ENCODE measurements around the gene KLHDC9. TPM values are rescaled to one million over a fixed set of nuclear protein-coding genes. Genes with fewer than 3 reads are reported as not detected.

Gene KLHDC9
- total and polyA plus RNA-seq, 9 of the 15 experiments (the other 6 are each of a cell fraction or from before 2014, with no cell fraction given), result not detected

- TF ChIP-seq ZC3H4 (CRISPR knock-in tag; IDR thresholded peaks at IDR 0.05; ENCODE audit: borderline replicate concordance) (no peak), ZFP30 (CRISPR knock-in tag; IDR thresholded peaks at IDR 0.05; ENCODE audit: borderline replicate concordance) (no peak), ZNF57 (CRISPR knock-in tag; IDR thresholded peaks at IDR 0.05) (no peak), ZBTB7A (IDR thresholded peaks at IDR 0.05; ENCODE audit: borderline replicate concordance, control insufficient read depth, low read depth, low read length) (peak; percentile 22; the same call in 1 of the 2 replicates), GABPB1 (CRISPR knock-in tag; IDR thresholded peaks at IDR 0.05) (peak; percentile 59; the same call in 1 of the 2 replicates), SRSF7 (optimal IDR thresholded peaks at IDR 0.05; ENCODE audit: low read depth, low read length) (no peak), YY1 (IDR thresholded peaks at IDR 0.05; ENCODE audit: borderline replicate concordance in 1 of 3, control insufficient read depth in 1 of 3, extremely low read depth in 1 of 3, insufficient read depth in 3 of 3, insufficient read length in 1 of 3, insufficient replicate concordance in 2 of 3, low read depth in 1 of 3, low read length in 2 of 3) (no peak), POLR2AphosphoS2 (IDR thresholded peaks at IDR 0.05; ENCODE audit: low read length) (no peak), ZNF224 (CRISPR knock-in tag; IDR thresholded peaks at IDR 0.05) (no peak), TRIM24 (IDR thresholded peaks at IDR 0.05) (no peak), GATAD2A (IDR thresholded peaks at IDR 0.05) (no peak), ZNF217 (CRISPR knock-in tag; IDR thresholded peaks at IDR 0.05) (no peak), ZKSCAN8 (CRISPR knock-in tag; IDR thresholded peaks at IDR 0.05) (no peak), ZSCAN29 (IDR thresholded peaks at IDR 0.05) (no peak), SPI1 (IDR thresholded peaks at IDR 0.05; ENCODE audit: borderline replicate concordance, low read depth, low read length) (peak; percentile 56; the same call in 1 of the 2 replicates), ETS2 (tag; IDR thresholded peaks at IDR 0.05; ENCODE audit: borderline replicate concordance, poor library complexity, severe bottlenecking) (no peak), ZNF75A (CRISPR knock-in tag; IDR thresholded peaks at IDR 0.05) (no peak), SLC30A9 (CRISPR knock-in tag; IDR thresholded peaks at IDR 0.05) (no peak), ZNF384 (IDR thresholded peaks at IDR 0.05; ENCODE audit: low read depth, low read length) (no peak), DEAF1 (CRISPR knock-in tag; IDR thresholded peaks at IDR 0.05) (no peak)
- TF ChIP-seq, protein P1, sequence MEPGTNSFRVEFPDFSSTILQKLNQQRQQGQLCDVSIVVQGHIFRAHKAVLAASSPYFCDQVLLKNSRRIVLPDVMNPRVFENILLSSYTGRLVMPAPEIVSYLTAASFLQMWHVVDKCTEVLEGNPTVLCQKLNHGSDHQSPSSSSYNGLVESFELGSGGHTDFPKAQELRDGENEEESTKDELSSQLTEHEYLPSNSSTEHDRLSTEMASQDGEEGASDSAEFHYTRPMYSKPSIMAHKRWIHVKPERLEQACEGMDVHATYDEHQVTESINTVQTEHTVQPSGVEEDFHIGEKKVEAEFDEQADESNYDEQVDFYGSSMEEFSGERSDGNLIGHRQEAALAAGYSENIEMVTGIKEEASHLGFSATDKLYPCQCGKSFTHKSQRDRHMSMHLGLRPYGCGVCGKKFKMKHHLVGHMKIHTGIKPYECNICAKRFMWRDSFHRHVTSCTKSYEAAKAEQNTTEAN (CRISPR knock-in tag; IDR thresholded peaks at IDR 0.05), result no peak
- TF ChIP-seq, protein P2, sequence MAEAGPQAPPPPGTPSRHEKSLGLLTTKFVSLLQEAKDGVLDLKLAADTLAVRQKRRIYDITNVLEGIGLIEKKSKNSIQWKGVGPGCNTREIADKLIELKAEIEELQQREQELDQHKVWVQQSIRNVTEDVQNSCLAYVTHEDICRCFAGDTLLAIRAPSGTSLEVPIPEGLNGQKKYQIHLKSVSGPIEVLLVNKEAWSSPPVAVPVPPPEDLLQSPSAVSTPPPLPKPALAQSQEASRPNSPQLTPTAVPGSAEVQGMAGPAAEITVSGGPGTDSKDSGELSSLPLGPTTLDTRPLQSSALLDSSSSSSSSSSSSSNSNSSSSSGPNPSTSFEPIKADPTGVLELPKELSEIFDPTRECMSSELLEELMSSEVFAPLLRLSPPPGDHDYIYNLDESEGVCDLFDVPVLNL (CRISPR knock-in tag; IDR thresholded peaks at IDR 0.05; ENCODE audit: low read depth), result no peak
Measured at GRCh38 chr1:161068306-161069234, 29.6 kb upstream of the KLHDC9 start (continued).

Data from K562 (cell line).